ENCODE measurements around the gene PLOD2.

DNA sequence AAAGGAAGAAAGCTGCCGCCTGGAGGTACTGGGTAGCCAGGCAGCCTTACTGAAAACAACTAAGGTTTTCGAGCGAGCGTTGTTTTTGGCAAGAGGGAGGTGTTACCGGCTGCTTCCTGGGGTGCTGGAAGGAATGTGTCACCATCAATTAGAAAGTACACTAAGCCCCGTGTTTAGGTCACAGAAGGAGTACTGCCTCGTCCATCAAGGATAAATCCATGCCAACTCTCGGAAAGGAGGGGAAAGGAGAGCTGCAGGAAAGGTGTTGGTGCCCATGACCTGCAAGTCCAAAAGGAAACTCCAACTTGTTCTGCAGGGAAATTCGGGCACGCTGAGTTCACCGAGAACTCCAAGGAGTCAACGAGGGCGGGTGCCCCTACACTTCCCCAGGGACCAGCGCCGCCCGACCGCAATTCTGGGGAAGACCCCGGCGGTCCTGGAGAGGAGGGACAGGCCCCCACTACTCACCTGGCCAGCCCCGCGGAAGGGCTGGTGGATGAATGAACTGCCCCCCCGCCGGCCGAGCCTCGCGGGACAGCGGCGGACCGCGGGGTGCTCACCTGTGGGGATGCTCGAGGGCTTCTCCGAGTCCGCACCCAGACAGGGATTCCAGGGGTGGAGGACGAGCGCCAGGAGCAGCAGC, 542 bp downstream of the PLOD2 start:
- TF ChIP-seq JUN (CRISPR knock-in tag; IDR thresholded peaks at IDR 0.05) (no peak), CTCF (IDR thresholded peaks at IDR 0.05) (no peak), E2F4 (CRISPR knock-in tag; IDR thresholded peaks at IDR 0.05; ENCODE audit: borderline replicate concordance, low read depth) (no peak), ZNF121 (CRISPR knock-in tag; IDR thresholded peaks at IDR 0.05) (no peak), ELF4 (CRISPR knock-in tag; IDR thresholded peaks at IDR 0.05; ENCODE audit: low read depth) (no peak), NFYB (CRISPR knock-in tag; conservative IDR thresholded peaks at IDR 0.05; ENCODE audit: low read depth) (no peak), ZBTB43 (CRISPR knock-in tag; IDR thresholded peaks at IDR 0.05) (no peak; the same call in 1 of the 2 replicates)
- TF ChIP-seq, protein P1, sequence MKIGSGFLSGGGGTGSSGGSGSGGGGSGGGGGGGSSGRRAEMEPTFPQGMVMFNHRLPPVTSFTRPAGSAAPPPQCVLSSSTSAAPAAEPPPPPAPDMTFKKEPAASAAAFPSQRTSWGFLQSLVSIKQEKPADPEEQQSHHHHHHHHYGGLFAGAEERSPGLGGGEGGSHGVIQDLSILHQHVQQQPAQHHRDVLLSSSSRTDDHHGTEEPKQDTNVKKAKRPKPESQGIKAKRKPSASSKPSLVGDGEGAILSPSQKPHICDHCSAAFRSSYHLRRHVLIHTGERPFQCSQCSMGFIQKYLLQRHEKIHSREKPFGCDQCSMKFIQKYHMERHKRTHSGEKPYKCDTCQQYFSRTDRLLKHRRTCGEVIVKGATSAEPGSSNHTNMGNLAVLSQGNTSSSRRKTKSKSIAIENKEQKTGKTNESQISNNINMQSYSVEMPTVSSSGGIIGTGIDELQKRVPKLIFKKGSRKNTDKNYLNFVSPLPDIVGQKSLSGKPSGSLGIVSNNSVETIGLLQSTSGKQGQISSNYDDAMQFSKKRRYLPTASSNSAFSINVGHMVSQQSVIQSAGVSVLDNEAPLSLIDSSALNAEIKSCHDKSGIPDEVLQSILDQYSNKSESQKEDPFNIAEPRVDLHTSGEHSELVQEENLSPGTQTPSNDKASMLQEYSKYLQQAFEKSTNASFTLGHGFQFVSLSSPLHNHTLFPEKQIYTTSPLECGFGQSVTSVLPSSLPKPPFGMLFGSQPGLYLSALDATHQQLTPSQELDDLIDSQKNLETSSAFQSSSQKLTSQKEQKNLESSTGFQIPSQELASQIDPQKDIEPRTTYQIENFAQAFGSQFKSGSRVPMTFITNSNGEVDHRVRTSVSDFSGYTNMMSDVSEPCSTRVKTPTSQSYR (CRISPR knock-in tag; IDR thresholded peaks at IDR 0.05): no peak
- TF ChIP-seq, protein P2, sequence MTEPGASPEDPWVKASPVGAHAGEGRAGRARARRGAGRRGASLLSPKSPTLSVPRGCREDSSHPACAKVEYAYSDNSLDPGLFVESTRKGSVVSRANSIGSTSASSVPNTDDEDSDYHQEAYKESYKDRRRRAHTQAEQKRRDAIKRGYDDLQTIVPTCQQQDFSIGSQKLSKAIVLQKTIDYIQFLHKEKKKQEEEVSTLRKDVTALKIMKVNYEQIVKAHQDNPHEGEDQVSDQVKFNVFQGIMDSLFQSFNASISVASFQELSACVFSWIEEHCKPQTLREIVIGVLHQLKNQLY (CRISPR knock-in tag; IDR thresholded peaks at IDR 0.05): no peak
